Middle frontal gyrus (tissue), 1 donor: ENCODE results near the gene EIF2AK3.
"Not testable (repeated sequence)": the region's sequence is repeated elsewhere in the genome, so short reads cannot be mapped to it uniquely, and the experiment has no call there.

Source experiments
- DNase-seq: peaks from one replicate; pipeline ENCODE4 v3.0.0-alpha.2; 2015; ENCODE audit warnings: low spot score; ENCODE audit errors: extremely low spot score

Gene EIF2AK3

DNA sequence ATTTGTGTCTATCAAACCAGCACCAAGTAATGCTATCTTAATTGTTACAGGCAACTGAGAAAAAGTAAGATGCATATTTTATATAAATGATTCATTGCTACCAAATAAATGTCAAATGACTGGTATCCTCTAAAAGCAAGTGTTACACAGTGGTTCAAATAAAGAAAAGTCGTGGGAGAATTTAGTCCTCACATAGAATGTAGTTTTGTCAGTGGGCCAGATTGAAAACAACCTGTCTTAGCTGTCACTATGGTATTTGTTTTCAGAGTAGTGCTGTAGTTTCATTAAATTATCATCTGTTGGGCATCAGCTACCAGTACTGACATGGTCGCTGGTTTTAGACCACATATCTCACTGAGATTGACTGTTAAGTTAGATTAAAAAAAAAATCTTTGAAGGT, 10.2 kb upstream of the EIF2AK3 start:
- DNase-seq, result no peak

DNA sequence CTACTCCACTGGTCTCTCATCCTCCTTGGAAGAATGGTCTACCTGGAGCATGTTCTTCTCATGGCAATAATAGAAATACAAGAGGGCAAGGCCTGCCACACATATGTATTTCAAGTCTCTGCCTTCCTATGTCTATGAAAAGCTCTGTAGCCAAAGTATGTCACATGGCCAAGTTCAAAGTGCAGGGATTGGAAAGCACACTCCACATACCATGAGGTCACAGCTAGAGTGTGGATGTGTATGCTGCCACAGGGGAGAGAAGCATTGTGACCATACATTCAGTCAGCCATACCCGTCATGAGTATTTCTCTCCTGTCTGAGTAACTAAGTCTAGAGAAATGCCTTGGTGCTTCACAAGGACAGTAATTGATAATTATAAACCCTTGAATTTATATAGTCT, 8.8 kb upstream of the EIF2AK3 start:
- DNase-seq, result no peak

DNA sequence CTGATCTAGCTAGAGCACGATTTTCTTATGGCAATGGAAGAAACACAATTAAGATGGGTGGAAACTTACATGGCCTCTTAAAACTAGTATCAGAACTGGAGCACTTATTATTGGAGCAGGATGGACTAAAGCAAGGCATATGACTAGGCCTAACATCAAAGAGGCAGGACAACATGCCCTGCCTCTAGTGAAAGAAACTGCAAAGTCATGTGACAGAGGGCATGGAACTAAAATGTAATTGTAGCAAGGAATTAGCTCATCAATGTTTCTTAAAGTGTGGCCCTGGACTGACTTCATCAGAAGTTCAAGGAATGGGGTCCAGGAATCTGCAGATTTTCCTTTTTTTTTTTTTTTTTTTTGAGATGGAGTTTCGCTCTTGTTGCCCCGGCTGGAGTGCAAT, 5.3 kb upstream of the EIF2AK3 start:
- DNase-seq, result no peak

DNA sequence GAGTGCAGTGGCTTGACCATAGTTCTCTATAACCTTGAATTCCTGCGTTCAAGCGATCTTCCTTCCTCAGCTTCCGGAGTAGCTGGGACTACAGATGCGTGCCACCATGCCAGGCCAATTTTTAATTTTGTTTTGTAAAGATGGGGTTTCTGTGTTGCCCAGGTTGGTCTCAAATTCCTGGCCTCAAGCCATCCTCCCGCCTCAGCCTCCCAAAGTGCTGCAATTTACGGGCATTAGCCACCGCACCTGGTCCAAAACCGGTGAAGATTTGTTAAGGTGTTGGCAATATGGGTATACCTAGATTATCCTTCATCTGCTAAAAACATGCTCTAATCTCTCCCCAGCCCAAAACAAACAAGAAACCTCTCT, 1.3 kb upstream of the EIF2AK3 start:
- no peak for DNase-seq

DNA sequence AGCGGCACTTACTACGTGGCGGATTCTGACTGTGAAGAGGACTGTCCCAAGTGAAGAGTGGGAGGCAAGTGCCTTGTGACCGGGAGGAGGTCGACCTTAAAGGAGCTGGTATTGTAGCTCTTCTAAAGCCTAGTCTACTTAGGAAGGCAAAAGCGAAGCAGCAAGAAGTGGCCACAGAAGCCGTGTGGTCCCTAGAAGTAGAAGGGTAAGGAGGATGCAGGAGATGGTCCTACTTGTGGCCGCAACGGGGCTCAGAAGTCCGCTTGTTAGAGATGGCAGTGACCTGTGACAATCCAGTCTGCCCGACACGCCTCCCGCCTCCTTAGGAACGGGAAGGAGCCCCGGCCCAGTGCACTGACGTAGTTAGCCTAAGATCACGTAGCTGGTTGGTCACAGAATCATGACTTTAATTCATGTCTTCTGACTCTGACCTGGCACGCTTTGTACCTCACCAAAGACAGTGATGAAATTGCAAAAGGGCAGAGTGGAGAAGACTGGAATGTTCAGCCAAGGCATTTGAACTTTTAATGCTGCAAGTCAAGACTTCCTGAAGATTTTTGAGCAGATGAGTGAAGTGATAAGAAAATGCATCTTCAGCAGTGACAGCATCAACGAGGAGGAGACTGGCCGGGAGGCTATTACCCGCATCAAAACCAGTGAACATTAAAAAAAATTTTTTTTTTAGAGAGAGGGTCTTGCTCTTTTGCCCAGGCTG, 749 bp upstream of the EIF2AK3 start:
- DNase-seq, result no peak

DNA sequence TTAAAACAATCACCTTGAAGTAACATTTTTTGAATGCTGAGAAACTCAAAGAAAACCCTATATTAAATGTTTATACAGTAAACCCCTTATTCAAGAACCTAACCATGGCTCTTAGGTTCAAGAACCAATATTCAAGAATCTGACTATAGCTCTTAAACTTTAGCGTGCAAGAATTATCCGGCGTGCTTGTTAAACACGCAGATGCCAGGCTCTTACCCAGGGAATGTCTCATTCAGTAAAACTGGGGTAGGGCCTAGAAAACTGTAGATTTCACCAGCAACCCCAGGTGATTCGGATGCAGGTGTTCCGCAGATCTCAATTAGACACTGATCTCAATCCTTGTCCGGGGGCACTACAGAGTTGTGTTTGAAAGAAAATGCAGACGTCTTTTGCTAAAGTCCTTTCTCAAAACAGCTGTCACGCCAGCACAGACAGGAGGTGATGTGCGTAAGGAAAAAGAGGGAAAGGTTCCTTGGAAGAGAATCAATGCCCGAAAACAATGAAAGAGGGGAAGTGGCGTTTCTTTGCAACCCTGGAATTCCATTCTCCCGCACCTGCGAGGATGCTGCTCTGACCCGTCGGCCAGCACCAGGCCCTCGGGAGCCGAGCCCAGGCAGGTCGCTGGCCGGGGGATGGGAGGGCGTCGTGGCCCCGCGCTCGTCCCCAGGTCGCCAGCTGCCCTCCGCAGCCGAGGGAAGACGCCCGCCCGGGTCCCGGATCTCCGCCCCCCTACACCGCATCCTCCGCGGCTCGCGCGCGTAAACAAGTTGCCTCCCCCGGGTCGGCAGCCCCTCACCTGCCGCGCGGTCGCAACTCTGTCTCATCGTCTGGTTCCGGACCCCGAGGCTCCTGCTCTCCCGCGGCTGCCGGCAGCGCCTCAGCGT, 851 bp downstream of the EIF2AK3 start:
- no peak for DNase-seq

DNA sequence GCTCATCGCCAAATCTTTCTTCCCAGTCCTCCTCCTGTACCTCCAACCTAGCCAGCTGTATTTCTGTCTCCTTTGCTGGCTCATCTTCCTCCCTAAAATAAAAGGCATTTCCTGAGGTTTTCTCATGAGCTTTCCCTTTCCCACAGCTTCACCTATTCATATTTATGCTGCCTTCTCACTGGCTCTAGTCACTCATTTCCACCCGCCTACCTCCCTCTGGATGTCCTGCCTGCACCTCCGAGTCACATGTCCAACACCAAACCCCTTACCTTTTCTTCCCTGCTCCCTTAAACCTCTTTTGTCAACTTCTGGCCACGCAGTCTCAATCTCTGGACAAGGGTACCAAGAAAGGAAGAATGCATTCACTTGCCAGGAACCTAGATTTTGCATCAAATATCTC, 2.8 kb downstream of the EIF2AK3 start:
- no peak for DNase-seq

DNA sequence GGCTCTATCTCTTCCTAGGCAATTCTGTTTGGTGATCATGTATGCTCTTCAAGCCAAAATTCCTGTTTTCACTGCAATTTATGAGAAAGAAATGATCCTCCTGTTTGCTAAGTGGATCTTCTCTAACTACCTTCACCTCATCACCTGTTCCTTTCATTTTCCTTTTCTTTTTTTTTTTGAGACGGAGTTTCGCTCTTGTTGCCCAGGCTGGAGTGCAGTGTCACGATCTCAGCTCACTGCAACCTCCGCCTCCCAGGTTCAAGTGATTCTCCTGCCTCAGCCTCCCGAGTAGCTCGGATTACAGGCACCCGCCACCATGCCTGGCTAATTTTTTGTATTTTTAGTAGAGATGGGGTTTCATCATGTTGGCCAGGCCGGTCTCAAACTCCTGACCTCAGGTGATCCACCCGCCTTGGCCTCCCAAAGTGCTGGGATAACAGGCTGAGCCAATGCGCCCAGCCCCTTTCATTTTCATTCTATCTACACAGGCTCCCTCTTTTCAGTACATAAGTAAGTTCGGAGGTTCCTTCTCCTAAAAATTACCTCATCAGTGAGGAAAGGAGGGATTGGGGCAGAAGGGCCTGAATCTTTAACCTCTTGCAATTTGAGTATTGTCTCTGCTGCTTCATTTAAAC, 3.3 kb downstream of the EIF2AK3 start:
- DNase-seq, result not testable (repeated sequence)

DNA sequence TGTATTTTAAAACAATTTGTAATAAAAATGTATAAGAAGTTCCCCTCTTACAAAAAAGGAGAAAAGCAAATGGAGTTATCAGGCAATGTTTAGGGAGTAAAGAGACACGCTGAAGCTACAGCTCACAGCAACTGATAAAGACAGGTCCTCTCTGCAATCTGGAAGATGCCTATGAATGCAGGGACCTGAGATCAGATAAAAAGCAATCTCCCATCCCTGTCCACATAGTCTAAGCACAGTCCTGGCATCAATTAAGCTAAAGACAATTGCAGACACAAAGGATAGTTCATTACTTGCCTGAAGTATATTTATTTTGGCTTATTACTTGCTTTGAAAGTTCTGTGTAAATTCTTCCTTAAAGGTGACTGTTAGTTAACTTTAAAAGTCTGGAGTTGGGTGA, 5.0 kb downstream of the EIF2AK3 start:
- no peak for DNase-seq

DNA sequence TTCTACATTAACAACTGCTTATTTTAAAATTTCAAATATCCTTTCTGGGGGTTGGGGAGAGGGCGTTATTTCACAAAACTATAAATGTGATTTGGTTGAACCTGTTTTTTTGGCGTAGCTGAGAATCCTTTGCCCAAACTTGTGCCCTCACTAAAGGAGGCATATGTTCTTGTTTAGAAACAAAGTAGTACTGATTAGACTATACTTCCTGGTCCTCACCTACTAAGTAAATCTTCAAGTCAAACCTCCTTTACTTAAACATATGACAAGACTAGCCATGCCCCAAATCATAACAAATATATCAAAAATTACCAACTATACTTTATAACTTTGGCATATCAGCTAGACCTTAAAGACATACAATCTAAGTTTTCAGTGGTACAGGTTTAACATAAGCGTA, 5.8 kb downstream of the EIF2AK3 start:
- DNase-seq, result no peak

DNA sequence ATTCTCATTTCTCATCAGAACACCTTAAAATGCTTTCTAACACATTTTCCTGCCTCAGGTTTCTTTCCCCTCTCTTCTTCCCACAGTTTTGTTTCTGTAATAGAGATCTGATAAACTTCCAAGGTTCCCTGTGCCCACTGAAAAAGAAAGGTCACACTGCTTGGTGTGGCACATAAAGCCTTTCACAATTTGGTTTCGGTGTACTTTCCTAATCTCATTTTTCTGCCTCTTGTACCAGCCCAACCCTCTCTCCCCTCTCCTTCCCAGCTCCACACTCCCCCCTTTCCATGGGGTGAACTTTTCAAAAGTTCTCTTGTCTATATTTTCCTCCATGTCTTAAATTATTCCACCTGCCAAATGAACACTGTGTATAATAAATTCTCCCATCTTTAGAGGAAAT, 7.2 kb downstream of the EIF2AK3 start:
- no peak for DNase-seq

DNA sequence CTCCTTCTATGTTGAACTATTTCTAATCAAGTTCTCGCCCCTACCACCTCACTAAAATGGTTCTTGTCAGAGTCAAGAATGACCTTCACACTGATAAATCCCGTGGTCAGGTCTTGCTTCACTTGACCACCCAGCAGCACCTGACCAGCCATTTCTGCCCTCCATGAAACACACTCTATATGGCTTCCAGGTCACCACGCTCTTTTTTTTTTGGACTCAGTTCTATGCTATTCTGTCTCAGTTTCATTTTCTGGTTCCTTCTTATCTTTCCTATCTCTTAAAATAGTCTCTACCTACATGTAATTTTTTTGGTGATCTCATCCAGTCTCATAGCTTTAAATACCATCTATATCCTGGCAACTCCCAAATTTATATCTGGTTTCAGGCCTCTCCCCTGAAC, 11.4 kb downstream of the EIF2AK3 start:
- DNase-seq, result no peak

DNA sequence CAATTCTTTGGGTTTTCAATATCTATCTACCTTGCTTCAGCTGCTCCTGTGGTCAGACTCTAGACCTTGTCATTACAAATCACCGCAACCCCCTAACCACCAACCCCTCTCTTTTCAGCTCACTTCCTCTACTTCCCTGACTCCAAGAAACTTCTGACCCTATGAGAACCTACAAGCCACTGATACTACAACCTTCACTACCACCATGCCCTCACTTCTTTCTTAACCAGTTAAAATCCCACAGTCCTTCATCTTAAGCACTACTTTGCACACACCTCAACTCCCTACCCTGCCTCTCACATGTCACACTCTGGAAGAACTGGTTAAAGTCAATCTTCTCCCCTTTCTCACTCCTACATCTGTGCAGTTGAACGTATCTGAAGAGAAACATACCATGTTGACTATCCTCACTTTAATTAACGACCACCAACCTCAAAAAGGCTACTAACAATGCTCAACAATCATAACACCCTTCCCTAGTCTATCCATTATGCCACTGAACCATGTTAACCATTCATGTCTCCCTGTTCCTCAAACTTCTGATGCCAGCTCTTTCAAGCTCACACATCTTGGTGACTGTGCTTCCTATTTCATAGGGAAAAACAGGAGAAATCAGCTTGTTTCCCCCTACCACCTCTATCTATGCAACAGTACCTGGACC, 12.6 kb downstream of the EIF2AK3 start:
- no peak for DNase-seq

DNA sequence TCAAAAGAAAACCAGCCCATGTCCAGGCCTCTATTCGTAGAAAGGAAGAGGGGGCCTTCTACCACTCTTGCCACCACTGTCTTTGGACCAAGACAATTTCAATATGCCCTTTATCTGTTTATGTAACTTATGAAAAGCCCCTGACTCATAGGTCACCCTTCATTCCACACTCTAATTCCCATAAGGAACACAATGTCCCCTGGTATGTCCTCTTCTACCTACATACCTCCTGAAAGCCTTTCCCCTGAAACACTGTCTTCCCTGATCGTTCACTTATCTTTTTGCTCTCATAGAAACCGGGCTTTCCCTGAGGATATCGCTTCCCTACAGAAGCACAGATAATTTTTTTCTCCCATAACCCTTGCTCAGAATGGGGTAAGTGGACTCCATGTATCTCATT, 13.3 kb downstream of the EIF2AK3 start:
- DNase-seq, result no peak

DNA sequence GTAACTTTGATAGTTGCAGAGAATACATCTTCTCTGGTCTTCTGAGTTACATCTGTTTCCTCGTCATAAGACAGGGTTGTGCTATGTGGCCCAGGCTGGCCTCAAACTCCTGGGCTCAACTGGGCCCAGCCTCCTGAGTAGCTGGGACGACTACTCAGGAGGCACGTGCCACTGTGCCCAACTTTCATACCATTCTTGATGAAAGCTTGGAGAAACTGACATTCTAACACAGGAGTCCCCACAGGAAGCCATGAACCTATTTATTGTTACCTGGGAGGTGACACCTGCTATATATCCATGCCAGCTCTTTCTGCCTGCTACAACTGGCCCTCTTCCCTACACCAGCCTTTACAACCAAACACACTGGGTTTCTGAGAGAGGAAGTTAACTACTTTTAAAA, 19.1 kb downstream of the EIF2AK3 start:
- no peak for DNase-seq

DNA sequence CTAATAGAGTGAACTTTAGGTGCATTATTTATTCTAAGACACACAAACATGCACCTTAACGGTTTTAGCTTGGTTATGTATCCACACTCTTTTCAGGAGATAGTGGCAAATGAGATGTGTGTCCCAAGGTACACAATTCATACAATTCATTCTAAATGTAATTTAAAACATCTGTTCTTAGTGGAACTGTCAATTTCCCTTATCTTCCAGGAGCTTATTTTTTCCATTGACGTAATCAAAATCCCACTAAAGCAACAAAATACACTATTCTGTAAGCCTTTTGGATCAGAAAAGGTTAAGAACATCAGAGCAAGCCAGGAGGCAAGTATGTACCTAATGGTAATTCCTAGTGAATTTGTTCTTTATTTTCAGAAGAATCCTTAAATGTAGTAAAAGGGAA, 19.8 kb downstream of the EIF2AK3 start:
- DNase-seq, result no peak

DNA sequence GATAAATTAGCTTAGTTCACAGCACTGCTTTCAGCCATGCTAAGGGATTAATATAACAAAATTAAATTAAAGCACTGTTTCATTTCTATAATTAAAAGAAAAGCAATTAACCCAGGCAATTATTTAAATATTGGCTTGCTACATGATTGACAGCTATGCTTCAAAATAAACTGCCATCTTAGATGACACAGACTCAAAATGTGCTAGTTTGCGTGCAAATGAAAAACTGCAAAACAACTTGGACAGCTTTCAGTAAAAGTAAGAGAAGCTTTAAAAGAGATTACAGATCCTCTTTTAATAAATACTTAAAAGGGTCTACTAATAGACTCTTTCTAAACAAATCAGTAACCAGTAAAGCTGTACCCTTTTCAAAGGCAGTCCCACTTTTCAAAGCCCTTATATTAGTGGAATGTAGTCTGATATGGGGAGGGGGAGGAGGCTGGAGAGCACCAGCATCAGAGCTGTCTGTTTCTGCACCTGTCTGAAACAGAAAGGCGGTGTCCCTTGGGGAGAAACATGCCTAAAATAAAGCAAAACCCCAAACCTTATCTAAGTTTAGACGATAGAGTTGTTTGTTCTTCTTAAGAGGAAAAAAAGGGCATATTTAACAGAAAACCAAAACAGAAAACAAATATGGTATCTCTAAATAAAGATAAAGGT, 20.8 kb downstream of the EIF2AK3 start:
- DNase-seq, result no peak

DNA sequence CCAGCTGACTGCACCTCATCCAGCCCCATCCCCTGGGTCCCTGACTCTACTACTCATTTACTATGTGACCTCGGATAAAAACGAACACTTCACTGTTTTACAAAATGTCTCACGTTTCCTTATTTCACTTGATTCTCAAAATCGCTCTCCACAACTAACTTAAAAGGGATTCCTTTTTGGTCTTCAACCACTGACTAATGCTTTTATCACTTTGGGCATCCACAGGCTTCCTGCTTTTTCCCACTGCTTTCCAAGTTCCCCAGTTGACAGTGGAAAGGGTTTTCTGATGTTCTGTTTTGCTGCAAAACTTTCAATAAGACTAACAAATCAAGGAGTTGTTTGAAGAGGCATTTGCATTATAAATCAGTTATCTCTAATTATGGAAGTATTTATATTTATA, 24.1 kb downstream of the EIF2AK3 start:
- no peak for DNase-seq

DNA sequence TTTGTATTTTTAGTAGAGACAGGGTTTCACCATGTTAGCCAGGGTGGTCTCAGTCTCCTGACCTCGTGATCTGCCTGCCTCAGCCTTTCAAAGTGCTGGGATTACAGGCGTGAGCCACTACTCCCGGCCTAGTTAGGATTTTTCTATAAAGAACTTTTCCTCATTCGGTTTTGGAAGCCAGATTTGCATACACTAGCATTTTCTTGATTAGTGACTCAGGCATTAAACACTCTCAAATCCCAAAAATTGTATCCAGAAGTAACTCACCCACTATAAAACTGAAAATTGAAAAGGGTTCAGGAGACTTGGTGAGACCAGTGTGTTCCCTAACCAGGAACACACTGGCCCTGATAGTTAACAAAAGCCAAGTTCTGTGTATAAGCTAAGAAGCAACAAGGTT, 25.2 kb downstream of the EIF2AK3 start:
- DNase-seq, result no peak

DNA sequence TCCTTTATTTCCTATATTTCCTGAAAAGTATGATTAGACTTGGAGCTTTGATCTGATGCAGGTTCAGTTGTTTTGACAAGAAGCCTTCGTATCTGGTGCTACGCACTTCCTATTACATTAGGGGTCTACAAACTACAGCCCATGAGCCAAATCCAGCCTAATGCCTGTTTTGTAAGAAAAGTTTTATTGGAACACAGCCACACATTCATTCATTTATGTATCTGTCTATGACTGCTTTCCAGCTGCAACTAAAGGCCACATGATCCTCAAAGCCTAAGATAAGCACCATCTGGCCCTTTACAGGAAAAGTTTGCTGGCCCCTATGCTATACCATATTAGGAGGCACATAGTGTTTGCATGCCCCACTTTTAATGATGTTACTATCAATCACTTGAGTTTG, 26.0 kb downstream of the EIF2AK3 start:
- DNase-seq, result no peak

DNA sequence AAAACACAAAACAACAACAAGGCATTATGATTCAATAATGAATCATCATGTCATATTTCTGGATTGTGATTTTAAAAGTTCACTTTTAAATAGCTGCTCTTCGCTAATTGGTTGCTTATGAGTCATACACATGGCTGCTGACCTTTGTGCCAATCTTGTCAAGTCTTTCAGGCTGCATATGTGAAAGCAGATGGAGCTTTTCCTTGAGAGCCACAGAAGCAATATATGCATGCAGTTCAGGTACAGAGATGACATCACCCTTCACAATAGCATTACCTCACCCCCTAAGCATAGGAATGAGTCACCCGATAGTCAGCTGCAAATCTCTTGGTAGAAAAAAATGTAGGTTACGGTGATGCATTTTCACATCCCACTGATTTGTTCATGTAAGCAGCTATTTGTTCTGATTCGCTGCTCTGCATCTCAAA, 27.2 kb downstream of the EIF2AK3 start:
- DNase-seq, result peak; percentile 25
